NB4 (cell line): ENCODE measurements around the gene WFDC6.

Experiments
- POLR2A ChIP-seq: IDR thresholded peaks from 2 replicates; pipeline ENCODE4 v1.6.1; 2011; ENCODE audit warnings: mild to moderate bottlenecking; ENCODE audit not compliant: insufficient read length; ENCODE audit errors: extremely low read depth
- TF ChIP-seq, protein P1 (sequence below): IDR thresholded peaks from one replicate; pipeline ENCODE4 v1.5.1; 2012; ENCODE audit warnings: low read depth, low read length
- TF ChIP-seq, protein P2 (sequence below): IDR thresholded peaks from 2 replicates; pipeline ENCODE4 v1.6.1; 2011; ENCODE audit warnings: low read depth, low read length

DNA sequence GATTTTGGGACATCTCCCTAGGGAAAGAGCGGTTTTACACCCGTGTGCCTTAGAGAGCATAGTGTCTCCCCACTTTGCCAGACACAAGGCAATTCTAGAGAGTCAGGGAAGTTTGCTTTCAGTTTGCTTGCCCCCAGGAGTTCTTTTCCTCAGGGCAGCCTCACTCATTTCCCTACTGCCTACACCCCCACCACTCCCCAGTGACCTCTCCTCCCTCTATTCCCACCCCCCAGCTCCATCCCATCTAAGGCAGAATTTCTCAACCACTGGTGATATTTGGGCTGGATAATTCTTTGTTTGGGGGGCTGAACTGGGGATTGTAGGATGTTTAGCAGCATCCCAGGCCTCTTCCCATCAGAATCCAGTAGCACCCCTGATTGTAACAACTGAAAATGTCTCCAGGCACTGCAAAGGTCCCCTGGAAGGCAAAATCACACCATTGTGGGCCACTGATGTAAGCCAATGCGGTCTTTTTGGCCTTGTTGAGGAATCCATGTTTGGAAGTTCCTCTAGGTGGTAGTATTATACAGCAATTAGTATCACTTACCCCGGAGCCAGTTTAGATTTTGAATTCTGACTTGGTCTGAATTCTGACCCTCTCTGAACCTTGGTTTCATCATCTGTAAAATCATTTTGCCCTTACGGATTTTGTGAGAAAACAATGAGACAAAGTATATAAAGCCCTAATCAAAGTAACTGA, 6.6 kb upstream of the WFDC6 start:
- TF ChIP-seq POLR2A, result no peak
- TF ChIP-seq, protein P1, sequence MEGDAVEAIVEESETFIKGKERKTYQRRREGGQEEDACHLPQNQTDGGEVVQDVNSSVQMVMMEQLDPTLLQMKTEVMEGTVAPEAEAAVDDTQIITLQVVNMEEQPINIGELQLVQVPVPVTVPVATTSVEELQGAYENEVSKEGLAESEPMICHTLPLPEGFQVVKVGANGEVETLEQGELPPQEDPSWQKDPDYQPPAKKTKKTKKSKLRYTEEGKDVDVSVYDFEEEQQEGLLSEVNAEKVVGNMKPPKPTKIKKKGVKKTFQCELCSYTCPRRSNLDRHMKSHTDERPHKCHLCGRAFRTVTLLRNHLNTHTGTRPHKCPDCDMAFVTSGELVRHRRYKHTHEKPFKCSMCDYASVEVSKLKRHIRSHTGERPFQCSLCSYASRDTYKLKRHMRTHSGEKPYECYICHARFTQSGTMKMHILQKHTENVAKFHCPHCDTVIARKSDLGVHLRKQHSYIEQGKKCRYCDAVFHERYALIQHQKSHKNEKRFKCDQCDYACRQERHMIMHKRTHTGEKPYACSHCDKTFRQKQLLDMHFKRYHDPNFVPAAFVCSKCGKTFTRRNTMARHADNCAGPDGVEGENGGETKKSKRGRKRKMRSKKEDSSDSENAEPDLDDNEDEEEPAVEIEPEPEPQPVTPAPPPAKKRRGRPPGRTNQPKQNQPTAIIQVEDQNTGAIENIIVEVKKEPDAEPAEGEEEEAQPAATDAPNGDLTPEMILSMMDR, result no peak
- TF ChIP-seq, protein P2, sequence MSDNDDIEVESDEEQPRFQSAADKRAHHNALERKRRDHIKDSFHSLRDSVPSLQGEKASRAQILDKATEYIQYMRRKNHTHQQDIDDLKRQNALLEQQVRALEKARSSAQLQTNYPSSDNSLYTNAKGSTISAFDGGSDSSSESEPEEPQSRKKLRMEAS, result no peak
